ENCODE measurements around the gene LYST.

DNA sequence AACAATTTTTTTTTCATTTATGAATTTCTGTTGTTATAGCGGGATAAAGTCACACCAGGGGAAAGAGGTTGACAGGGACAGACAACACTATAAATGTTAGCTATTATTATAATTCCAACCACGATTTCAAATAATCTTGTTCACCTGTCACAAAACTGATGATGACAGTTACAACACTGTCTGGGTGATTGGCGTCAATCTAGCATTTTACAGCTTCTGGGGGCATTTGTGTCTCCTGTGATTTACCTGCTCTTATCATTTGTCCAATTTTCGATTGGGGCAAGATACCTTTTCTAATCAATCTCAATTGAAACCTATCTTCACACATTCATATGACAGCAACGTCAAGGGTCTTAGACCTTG, 44.6 kb upstream of the LYST start:
- no peak for TF ChIP-seq CTCF (IDR thresholded peaks at IDR 0.05 in 8 of 11, conservative IDR thresholded peaks at IDR 0.05 in 3 of 11)
- no peak for TF ChIP-seq POLR2AphosphoS5 (IDR thresholded peaks at IDR 0.05)

Data from spleen (tissue), 7 donors.